Measurements from ENCODE around the gene SPRR2A.
"Not testable (repeated sequence)": the region's sequence is repeated elsewhere in the genome, so short reads cannot be mapped to it uniquely, and the experiment has no call there.

SPRR2A gene

DNA sequence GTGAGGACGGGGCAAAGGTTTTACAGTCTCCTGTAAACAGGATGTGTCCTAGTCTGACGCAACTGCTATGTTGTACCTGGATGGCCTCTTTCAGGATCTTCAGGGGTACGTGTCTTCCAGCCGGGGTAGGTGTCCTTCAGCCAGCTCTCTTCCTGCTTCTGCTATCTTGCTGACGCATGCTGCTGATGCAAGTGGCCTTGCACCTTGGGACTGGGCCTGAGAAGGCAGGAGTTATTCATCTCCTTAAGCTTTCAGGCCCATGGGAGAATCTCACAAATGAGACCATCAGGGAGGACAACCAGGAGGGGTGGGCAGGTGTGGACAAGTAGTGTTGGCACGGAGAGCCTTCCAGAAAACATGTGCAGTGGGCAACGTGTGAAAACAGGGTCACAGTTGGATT is 34.2 kb downstream of the SPRR2A start:
- DNase-seq = no peak

DNA sequence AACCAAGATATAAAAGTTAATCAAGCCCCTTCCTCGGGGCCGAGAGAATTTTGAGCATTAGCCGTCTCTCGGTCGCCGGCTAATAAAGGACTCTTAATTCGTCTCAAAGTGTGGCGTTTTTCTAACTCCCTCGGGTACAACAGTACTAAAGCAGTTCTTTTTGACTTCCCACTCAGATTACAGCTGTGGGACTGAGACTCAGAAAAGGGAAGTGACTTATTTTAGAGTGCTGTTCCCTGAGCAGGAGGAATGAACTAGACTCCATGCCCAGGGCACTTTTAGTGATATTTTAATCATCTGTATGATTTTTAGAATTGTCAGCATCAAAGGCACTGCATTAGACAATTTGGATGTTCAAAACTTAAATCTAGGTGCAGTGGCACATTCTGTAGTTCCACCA is 35.0 kb downstream of the SPRR2A start:
- not testable (repeated sequence) for DNase-seq

DNA sequence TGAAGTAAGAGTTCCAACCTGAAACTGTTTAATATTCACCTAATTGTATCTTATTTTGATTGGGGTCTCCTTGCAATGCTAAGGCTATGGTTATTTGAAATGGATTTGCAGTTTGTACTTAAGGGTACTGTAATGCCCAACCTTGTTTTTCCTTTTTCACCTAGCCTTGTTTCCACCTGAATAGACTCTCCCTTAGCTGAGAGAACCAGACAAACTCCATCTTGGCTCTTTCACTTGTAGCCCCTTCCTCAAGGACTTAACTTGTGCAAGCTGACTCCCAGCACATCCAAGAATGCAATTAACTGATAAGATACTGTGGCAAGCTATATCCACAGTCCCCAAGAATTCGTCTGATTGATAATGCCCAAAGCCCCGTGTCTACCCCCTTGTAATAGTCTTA is 35.5 kb downstream of the SPRR2A start:
- not testable (repeated sequence) for DNase-seq

DNA sequence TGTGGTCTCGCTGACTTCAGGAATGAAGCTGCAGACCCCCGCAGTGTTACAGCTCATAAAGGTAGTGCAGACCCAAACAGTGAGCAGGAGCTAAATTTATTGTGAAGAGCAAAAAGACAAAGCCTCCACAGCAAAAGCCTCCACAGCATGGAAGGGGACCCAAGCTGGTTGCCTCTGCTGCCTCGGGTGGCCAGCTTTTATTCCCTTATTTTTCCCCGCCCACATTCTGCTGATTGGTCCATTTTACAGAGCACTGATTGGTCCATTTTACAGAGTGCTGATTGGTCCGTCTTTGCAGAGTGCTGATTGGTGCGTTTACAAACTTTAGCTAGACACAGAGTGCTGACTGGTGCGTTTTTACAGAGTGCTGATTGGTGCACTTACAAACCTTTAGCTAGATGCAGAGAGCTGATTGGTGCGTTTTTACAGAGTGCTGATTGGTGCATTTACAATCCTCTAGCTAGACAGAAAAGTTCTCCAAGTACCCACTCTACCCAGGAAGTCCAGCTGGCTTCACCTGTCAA is 46.0 kb downstream of the SPRR2A start:
- DNase-seq = not testable (repeated sequence)
